Gastrocnemius medialis (tissue), 4 donors: ENCODE results near the gene NCKAP1. TPM values are rescaled to one million over a fixed set of nuclear protein-coding genes. Genes with fewer than 3 reads are reported as not detected.

Experiments
- ATAC-seq, 2 donors: fragments of 150-250 bp; one replicate each; pipeline ENCODE4 v1.9.1; 2016
- DNase-seq, 2 donors: peaks; one replicate each; pipeline ENCODE4 v3.0.0-alpha.2; 2019
- H3K27ac ChIP-seq, 4 donors: fragments of 200-600 bp; sonication (generic); 1 replicate in 1 of 4; 2 replicates in 3 of 4; pipeline ENCODE4 v1.5.1; 2016 to 2018; ENCODE audit warnings: mild to moderate bottlenecking in 2 of 4, moderate library complexity in 1 of 4
- H3K27me3 ChIP-seq, 3 donors: fragments of 200-600 bp; sonication (generic) in 2 of 3; 1 replicate in 1 of 3; 2 replicates in 2 of 3; pipeline versions ENCODE4 v1.5.1 to v1.6.0; 2016 to 2019; ENCODE audit warnings: mild to moderate bottlenecking in 1 of 3, moderate library complexity in 1 of 3
- H3K36me3 ChIP-seq, 2 donors: fragments of 200-600 bp; sonication (generic) in 1 of 2; one replicate each; pipeline ENCODE4 v1.5.1; 2017 to 2018
- H3K4me1 ChIP-seq, 2 donors: fragments of 200-600 bp; sonication (generic) in 1 of 2; one replicate each; pipeline ENCODE4 v1.5.1; 2016 to 2017; ENCODE audit warnings: mild to moderate bottlenecking in 2 of 2
- H3K4me3 ChIP-seq, 4 donors: fragments of 200-600 bp; sonication (generic) in 3 of 4; 1 replicate in 1 of 4; 2 replicates in 3 of 4; pipeline ENCODE4 v1.5.1; 2016 to 2019; ENCODE audit warnings: mild to moderate bottlenecking in 2 of 4
- H3K9me3 ChIP-seq, 3 donors: fragments of 200-600 bp; sonication (generic) in 2 of 3; 1 replicate in 1 of 3; 2 replicates in 2 of 3; pipeline ENCODE4 v1.5.1; 2016 to 2019
- CTCF ChIP-seq, 5 experiments: fragments of 450-650 bp in 3 of 5; fragments of 200-600 bp in 2 of 5; sonication (generic) in 2 of 5; IDR thresholded peaks in 4 of 5; conservative IDR thresholded peaks in 1 of 5; 1 replicate in 4 of 5; 2 replicates in 1 of 5; pipeline ENCODE4 v1.5.1; 2016 to 2019; ENCODE audit warnings: antibody characterized with exemption in 5 of 5, mild to moderate bottlenecking in 3 of 5, moderate library complexity in 3 of 5
- POLR2A ChIP-seq, 2 donors: fragments of 450-650 bp; IDR thresholded peaks; one replicate each; pipeline ENCODE4 v1.6.1; 2017; ENCODE audit warnings: antibody characterized with exemption in 2 of 2, mild to moderate bottlenecking in 2 of 2, moderate library complexity in 2 of 2
- in situ Hi-C, 4 donors: fragments of 200-750 bp; cut with MboI; loops; one replicate each; pipeline versions ENCODE4 v1.15.0 to v1.8.0; 2017; ENCODE audit warnings: low sequenced_read_pairs in 4 of 4
- intact Hi-C: fragments of 100-400 bp; cut with DNase I; formaldehyde crosslinking; loops from one replicate; pipeline ENCODE4 v1.15.1; 2023; ENCODE audit warnings: low total_unique reads
- total RNA-seq, 4 donors: library from RNA; depleted of rRNA; stranded (reverse); fragments of >200 nt; gene quantifications; one replicate each; pipeline versions ENCODE4 v1.1.0 to v1.2.3, GENCODE V29; 2016

Gene NCKAP1
- total RNA-seq, 4 donors from 2014 or later = 152 to 303 (median 168) TPM

DNA sequence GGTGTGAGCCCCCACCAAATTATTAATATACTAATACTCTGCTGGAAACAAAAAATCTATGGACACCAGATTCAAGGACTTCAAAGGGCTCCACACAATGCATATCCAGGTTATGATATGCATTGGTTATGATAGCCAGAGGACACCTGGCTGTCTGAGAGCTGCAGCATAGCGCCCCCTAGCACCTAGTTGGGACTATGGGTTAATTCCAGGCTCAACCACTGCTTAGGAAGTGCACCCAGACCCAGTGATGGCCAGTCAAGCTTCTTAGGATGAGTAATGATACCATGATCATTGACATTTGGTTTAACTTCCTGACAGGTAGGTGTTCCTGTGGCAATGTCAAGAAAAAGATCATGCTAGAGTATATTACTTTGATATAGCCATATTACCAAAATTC is 168.0 kb downstream of the NCKAP1 start:
- Histone ChIP-seq H3K27me3 (peaks cover 0 to 2% (median 0%) of the 10 kb centered on the region in 3 donors), H3K4me3 (no peak overlapping the region), H3K36me3 (no peaks in the 10 kb centered on the region), H3K4me1 (peaks cover 7 to 20% of the 10 kb centered on the region in 2 donors), H3K27ac (no peak overlapping the region), H3K9me3 (no peaks in the 10 kb centered on the region)
- intact Hi-C loops (no loop called here), in situ Hi-C loops (no loop called here)
- ATAC-seq (no peak), DNase-seq (no peak)
- TF ChIP-seq CTCF (IDR thresholded peaks at IDR 0.05 in 4 of 5, conservative IDR thresholded peaks at IDR 0.05 in 1 of 5) (no peak), POLR2A (IDR thresholded peaks at IDR 0.05) (no peak)

- no peaks in the 10 kb centered on the region for H3K9me3 ChIP-seq
- peaks cover 0 to 2% (median 0%) of the 10 kb centered on the region in 3 donors for H3K27me3 ChIP-seq
- H3K27ac ChIP-seq = no peak overlapping the region
- ATAC-seq (no peak), DNase-seq (no peak)
- H3K4me1 ChIP-seq = peaks cover 7 to 20% of the 10 kb centered on the region in 2 donors
- no peak overlapping the region for H3K4me3 ChIP-seq
- intact Hi-C loops = loop anchor here (10.0 kb wide), 1 partner anchor 167 kb away; the partner anchor contains the start of gene NCKAP1
- in situ Hi-C loops = no loop called here
- no peak for TF ChIP-seq POLR2A (IDR thresholded peaks at IDR 0.05)
- TF ChIP-seq CTCF (IDR thresholded peaks at IDR 0.05 in 4 of 5, conservative IDR thresholded peaks at IDR 0.05 in 1 of 5) = no peak
- no peaks in the 10 kb centered on the region for H3K36me3 ChIP-seq
Observed at GRCh38 chr2:182868054-182868796, 170.0 kb downstream of the NCKAP1 start.

DNA sequence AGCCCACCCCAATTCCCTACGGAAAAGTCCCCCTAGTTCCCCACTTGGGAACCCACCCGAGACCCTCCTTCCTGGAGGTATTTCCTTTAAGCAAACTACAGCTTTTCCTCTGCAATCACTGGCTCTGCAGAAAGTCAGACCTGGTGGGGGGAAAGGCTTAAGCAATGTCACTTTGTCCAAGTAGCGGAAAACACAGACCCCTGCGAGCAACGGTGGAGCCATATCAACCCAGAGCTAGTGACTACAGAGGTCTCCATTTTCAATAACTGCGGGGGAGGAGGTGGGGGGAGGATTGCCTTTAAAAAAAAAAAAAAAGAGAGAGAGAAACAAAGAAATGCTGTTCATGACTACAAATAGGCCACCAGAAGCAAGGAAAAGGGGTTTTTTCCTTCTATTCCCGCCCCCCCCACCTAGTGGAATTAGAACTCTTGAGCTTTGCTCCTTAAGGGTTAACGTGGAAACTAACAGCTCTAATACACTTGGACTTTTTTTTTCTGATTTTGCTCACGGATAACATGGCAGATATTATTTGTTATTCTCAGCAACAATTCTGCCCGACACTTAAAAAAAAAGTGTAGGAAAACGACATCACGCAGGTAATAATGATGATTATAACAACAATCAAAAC is 170.7 kb downstream of the NCKAP1 start:
- in situ Hi-C loops = no loop called here
- no peaks in the 10 kb centered on the region for H3K9me3 ChIP-seq
- no peak for TF ChIP-seq CTCF (IDR thresholded peaks at IDR 0.05 in 4 of 5, conservative IDR thresholded peaks at IDR 0.05 in 1 of 5)
- peaks cover 0 to 2% (median 0%) of the 10 kb centered on the region in 3 donors for H3K27me3 ChIP-seq
- intact Hi-C loops = loop anchor here (10.0 kb wide), 1 partner anchor 167 kb away; the partner anchor contains the start of gene NCKAP1
- DNase-seq (no peak), ATAC-seq (no peak)
- peak overlapping the region; percentile 52 to 74 (median 61) for H3K4me3 ChIP-seq
- H3K36me3 ChIP-seq = no peaks in the 10 kb centered on the region
- H3K4me1 ChIP-seq = peaks cover 7 to 20% of the 10 kb centered on the region in 2 donors
- peak overlapping the region; percentile 49 to 75 (median 69) for H3K27ac ChIP-seq

DNA sequence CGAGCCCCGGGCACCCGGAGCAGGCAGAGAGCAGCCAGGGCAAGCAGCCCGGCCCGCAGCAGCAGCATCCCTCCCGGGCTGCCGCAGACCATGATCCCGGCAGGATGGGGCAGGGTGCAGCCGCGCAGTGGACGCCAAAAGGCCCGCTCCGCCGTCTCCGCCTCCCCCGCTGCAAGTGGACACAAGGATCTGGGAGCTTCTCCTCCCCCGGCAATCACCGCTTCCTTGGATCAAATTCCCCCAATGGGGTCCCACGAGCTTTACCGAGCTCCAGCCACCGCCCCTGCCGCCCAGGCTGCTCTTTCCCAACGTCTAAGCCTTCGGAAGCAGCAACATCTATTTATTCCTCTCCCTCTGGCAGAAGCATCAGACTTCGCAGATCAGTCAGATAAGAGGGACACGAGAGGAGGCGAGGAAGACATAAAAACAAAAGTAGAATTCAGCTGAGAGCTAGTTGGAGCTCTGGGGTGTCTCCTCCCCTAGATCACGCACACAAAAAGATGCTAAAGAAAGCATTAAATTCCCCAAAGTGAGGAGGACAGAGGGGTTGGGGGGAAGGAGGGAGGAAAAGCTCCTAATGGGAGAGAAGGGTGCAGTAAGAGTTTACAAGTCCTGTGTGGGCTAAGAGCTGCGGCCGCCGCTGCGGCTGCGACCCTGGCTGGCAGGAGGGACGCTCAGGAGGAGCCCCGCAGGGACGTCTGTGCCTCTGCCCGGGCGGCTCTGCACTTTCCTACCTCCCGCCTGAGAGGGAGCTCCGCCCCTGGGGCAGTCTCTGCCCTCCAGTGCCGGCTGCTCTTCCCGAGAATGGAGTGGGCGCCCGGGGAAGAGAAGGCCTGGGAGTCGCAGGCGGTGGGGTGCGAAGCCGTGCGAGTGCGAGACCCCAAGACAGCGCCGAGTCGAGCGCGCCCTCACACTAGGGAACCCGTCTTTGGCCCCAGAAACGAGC is 171.5 kb downstream of the NCKAP1 start, which contains the start of gene FRZB:
Gene FRZB, minus strand, starts transcription at position 177 of the 946 bp plus-strand sequence. Its CDS starts 85 bp downstream, at position 92.
- Histone ChIP-seq H3K4me3 (peak within 1 kb of the TSS; percentile 52 to 74 (median 61)), H3K36me3 (no peaks in the 10 kb centered on the region), H3K27ac (peak within 1 kb of the TSS; percentile 49 to 75 (median 69)), H3K4me1 (peaks cover 12 to 20% of the 10 kb centered on the region in 2 donors), H3K9me3 (no peaks in the 10 kb centered on the region), H3K27me3 (peaks cover 0 to 2% (median 0%) of the 10 kb centered on the region in 3 donors)
- in situ Hi-C loops (no loop called here), intact Hi-C loops (loop anchor here (10.0 kb wide), 1 partner anchor 168 kb away; the partner anchor contains the start of gene NCKAP1)
- DNase-seq = peak; percentile 36 to 76
- TF ChIP-seq CTCF (IDR thresholded peaks at IDR 0.05 in 4 of 5, conservative IDR thresholded peaks at IDR 0.05 in 1 of 5) (no peak), POLR2A (IDR thresholded peaks at IDR 0.05) (peak; percentile 33 to 51)
- ATAC-seq = peak; percentile 79 to 84
